ENCODE measurements around the gene ACADVL. TPM values are rescaled to one million over a fixed set of nuclear protein-coding genes. Genes with fewer than 3 reads are reported as not detected.
A peak's percentile ranks its signal among the peaks of the same experiment; 100 is the strongest.

The ACADVL gene
- total RNA-seq, 1 donor from 2014 or later: 354 TPM

GRCh38 chr17:7251661-7252175, 32.0 kb downstream of the ACADVL start, which contains the start of gene CTDNEP1:
Gene CTDNEP1, minus strand, starts transcription at chr17:7251734. Its CDS starts 438 bp downstream, at chr17:7251296.
- Mint-ChIP-seq H3K4me3 (ENCODE audit: unreplicated experiment) (peak within 1 kb of the TSS; percentile 98), H3K4me1 (ENCODE audit: low read depth, unreplicated experiment) (peaks cover 25% of the 10 kb centered on the region), H3K27me3 (ENCODE audit: low read depth, unreplicated experiment) (no peaks in the 10 kb centered on the region), H3K27ac (ENCODE audit: unreplicated experiment) (peak within 1 kb of the TSS; percentile 100), H3K9me3 (ENCODE audit: unreplicated experiment) (no peaks in the 10 kb centered on the region), H3K36me3 (ENCODE audit: low read depth, unreplicated experiment) (peaks cover 8% of the 10 kb centered on the region)
- Histone ChIP-seq H3K79me2 (ENCODE audit: insufficient read depth, low read length) (peaks cover 63% of the 10 kb centered on the region), H3K36me3 (ENCODE audit: insufficient read depth, low read length) (peaks cover 11% of the 10 kb centered on the region), H3K4me2 (ENCODE audit: low read length) (peak within 1 kb of the TSS; percentile 95), H3K4me3 (ENCODE audit: insufficient read depth, low read depth, low read length) (peak within 1 kb of the TSS; percentile 84), H3K9me3 (ENCODE audit: insufficient read depth, low read depth, low read length) (no peaks in the 10 kb centered on the region), H3K9ac (ENCODE audit: low read length) (peak within 1 kb of the TSS; percentile 97), H2AFZ (ENCODE audit: low read depth, low read length) (peak within 1 kb of the TSS; percentile 85), H4K20me1 (ENCODE audit: insufficient read depth, low read length) (peaks cover 25% of the 10 kb centered on the region), H3K27ac (ENCODE audit: low read depth, low read length) (peak within 1 kb of the TSS; percentile 99), H3K27me3 (ENCODE audit: insufficient read depth, low read length) (no peaks in the 10 kb centered on the region), H3K4me1 (ENCODE audit: insufficient read depth, low read length) (peaks cover 15% of the 10 kb centered on the region)
- TF ChIP-seq CTCF (IDR thresholded peaks at IDR 0.05; ENCODE audit: insufficient read depth, low read depth, low read length) (no peak), EZH2 (IDR thresholded peaks at IDR 0.05; ENCODE audit: insufficient read depth, low read length) (no peak)
- peak; percentile 99 for DNase-seq (ENCODE audit: low read depth)
- FAIRE-seq: peak; percentile 34

GRCh38 chr17:7252176-7253043, 32.7 kb downstream of the ACADVL start, which contains the start of gene ELP5:
Gene ELP5, plus strand, starts transcription at chr17:7252215. Its CDS starts 336 bp downstream, at chr17:7252551.
- no peaks in the 10 kb centered on the region for H3K9me3 ChIP-seq (ENCODE audit: insufficient read depth, low read depth, low read length)
- Mint-ChIP-seq H3K4me3 (ENCODE audit: unreplicated experiment) (peak within 1 kb of the TSS; percentile 98), H3K27me3 (ENCODE audit: low read depth, unreplicated experiment) (no peaks in the 10 kb centered on the region), H3K4me1 (ENCODE audit: low read depth, unreplicated experiment) (peaks cover 25% of the 10 kb centered on the region), H3K27ac (ENCODE audit: unreplicated experiment) (peak within 1 kb of the TSS; percentile 100), H3K36me3 (ENCODE audit: low read depth, unreplicated experiment) (peaks cover 9% of the 10 kb centered on the region), H3K9me3 (ENCODE audit: unreplicated experiment) (no peaks in the 10 kb centered on the region)
- peaks cover 23% of the 10 kb centered on the region for H4K20me1 ChIP-seq (ENCODE audit: insufficient read depth, low read length)
- peak within 1 kb of the TSS; percentile 99 for H3K27ac ChIP-seq (ENCODE audit: low read depth, low read length)
- FAIRE-seq (no peak), DNase-seq (ENCODE audit: low read depth) (peak; percentile 90)
- peak within 1 kb of the TSS; percentile 97 for H3K9ac ChIP-seq (ENCODE audit: low read length)
- peak within 1 kb of the TSS; percentile 85 for H2AFZ ChIP-seq (ENCODE audit: low read depth, low read length)
- H3K27me3 ChIP-seq (ENCODE audit: insufficient read depth, low read length): no peaks in the 10 kb centered on the region
- no peak for TF ChIP-seq CTCF (IDR thresholded peaks at IDR 0.05; ENCODE audit: insufficient read depth, low read depth, low read length)
- TF ChIP-seq EZH2 (IDR thresholded peaks at IDR 0.05; ENCODE audit: insufficient read depth, low read length): no peak
- peak within 1 kb of the TSS; percentile 95 for H3K4me2 ChIP-seq (ENCODE audit: low read length)
- H3K4me1 ChIP-seq (ENCODE audit: insufficient read depth, low read length): peaks cover 15% of the 10 kb centered on the region
- H3K36me3 ChIP-seq (ENCODE audit: insufficient read depth, low read length): peaks cover 11% of the 10 kb centered on the region
- H3K4me3 ChIP-seq (ENCODE audit: insufficient read depth, low read depth, low read length): peak within 1 kb of the TSS; percentile 84
- peaks cover 56% of the 10 kb centered on the region for H3K79me2 ChIP-seq (ENCODE audit: insufficient read depth, low read length)

Measured in astrocyte (in vitro differentiated cells and primary cell).